ENCODE data around the gene ACOX3.

- no peak for TF ChIP-seq CTCF (IDR thresholded peaks at IDR 0.05)
- TF ChIP-seq POLR2A (IDR thresholded peaks at IDR 0.05) = no peak
Measured at GRCh38 chr4:8438743-8439142, 1.8 kb downstream of the ACOX3 start.
